ENCODE measurements around the gene MAST4. TPM values are rescaled to one million over a fixed set of nuclear protein-coding genes. Genes with fewer than 3 reads are reported as not detected.

MAST4 gene
- total and polyA plus RNA-seq, 2 donors (not counting 1 experiment from before 2014, with no cell fraction given) = 7.0 to 15.2 TPM

DNA sequence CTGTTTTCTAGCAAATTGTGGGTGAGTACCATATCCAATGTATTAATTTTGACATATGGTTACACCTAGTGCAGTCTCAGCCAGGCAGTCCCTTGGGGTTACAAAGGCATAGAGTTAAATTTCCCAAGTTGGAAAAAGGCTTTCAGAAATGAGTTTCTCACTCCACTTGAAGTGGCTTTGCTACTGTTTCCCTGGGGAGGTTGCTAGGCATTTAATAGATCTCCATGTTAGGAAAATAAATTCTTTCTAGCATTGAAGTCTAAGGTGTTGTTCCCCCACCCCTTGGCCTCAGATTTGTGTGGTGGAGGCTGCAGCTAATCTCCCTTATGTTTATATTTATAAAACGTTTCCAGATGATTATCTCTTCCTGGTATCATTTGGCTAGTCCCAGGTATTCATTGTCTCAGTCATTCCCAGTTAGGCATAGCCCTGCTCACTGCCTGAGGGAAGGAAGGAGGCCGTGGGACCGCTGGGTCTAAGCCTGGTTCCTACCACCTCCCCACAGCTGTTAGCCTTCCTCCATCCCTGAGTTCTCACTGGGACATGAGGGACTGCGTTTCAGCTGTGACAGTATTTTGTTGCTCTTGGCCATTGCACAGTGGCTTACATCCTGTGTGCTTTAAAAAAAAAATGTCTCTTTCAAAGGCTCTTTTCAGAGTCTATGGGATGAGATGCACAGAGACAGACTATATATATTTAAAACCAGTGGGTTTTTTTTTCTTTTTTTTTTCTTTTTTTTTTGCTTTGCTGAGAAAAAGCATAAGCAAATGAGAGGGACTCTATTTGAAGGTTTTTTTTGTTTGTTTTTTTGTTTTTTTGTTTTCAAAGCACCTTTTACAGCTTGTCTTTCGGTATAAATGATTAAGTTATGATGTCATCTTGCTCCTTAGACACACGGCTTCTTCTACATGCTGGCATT is 121.5 kb downstream of the MAST4 start:
- H2AFZ ChIP-seq (ENCODE audit: low read length) = no peak overlapping the region
- H4K20me1 ChIP-seq (ENCODE audit: control insufficient read depth, extremely low read depth, insufficient read depth, low read length) = no peaks in the 10 kb centered on the region
- no peaks in the 10 kb centered on the region for H3K9me3 ChIP-seq (ENCODE audit: control insufficient read depth, insufficient read depth, low read depth, low read length)
- H3K4me1 ChIP-seq (ENCODE audit: control insufficient read depth, extremely low read depth, insufficient read depth, low read length) = no peaks in the 10 kb centered on the region
- H3K9ac ChIP-seq (ENCODE audit: insufficient read depth, low read length) = no peak overlapping the region
- no peak overlapping the region for H3K4me2 ChIP-seq (ENCODE audit: extremely low read depth, insufficient read depth, low read length)
- no peaks in the 10 kb centered on the region for H3K79me2 ChIP-seq (ENCODE audit: control insufficient read depth, insufficient read depth, low read length)
- H3K4me3 ChIP-seq (replicated peaks in 1 of 4; ENCODE audit: control extremely low read depth in 1 of 4, insufficient read depth in 1 of 4, low read depth in 3 of 4, low read length in 4 of 4) = no peak overlapping the region
- no peaks in the 10 kb centered on the region for H3K27me3 ChIP-seq (ENCODE audit: control insufficient read depth, insufficient read depth, low read length)
- H3K36me3 ChIP-seq (ENCODE audit: control insufficient read depth, insufficient read depth, low read length) = no peaks in the 10 kb centered on the region
- no peak for DNase-seq (ENCODE audit: low read depth in 2 of 2)
- no peak overlapping the region for H3K27ac ChIP-seq (ENCODE audit: insufficient read depth, low read length)
- TF ChIP-seq, protein P1, sequence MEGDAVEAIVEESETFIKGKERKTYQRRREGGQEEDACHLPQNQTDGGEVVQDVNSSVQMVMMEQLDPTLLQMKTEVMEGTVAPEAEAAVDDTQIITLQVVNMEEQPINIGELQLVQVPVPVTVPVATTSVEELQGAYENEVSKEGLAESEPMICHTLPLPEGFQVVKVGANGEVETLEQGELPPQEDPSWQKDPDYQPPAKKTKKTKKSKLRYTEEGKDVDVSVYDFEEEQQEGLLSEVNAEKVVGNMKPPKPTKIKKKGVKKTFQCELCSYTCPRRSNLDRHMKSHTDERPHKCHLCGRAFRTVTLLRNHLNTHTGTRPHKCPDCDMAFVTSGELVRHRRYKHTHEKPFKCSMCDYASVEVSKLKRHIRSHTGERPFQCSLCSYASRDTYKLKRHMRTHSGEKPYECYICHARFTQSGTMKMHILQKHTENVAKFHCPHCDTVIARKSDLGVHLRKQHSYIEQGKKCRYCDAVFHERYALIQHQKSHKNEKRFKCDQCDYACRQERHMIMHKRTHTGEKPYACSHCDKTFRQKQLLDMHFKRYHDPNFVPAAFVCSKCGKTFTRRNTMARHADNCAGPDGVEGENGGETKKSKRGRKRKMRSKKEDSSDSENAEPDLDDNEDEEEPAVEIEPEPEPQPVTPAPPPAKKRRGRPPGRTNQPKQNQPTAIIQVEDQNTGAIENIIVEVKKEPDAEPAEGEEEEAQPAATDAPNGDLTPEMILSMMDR (conservative IDR thresholded peaks at IDR 0.05 in 1 of 2, IDR thresholded peaks at IDR 0.05 in 1 of 2; ENCODE audit: low read depth in 1 of 2, low read length in 2 of 2) = no peak
- TF ChIP-seq EZH2 (IDR thresholded peaks at IDR 0.05; ENCODE audit: low read length, missing control alignments) = no peak

DNA sequence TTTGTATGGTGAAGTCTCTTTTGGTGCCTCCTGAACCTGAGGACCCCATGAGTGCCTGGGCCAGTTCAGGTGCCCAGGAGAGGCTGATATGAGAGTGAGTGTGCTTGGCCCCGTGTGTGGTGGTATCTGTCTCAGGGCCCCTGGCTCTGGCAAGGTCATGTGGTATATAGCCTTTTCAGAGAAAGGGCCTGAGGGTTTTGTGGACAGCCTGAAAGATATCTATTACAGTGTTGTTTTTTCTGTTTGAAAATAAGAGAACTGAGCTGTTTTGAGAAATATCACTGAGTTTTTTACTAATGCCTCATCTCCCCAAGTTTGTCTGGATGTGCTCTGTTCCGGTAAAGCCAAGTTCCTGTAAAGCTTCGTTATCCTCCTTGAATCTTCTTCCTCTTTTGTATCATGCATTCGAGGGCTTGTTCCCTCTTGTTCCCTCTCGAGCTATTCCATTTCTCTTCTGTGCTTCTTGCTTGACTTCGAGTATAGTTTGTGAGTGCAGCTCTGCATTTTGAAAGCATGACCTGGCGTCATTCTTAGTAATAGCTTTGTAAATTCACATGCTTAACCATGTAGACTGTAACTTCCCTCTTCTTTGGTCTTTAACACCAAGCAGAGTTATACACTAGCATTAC is 122.3 kb downstream of the MAST4 start:
- Histone ChIP-seq H3K4me2 (ENCODE audit: extremely low read depth, insufficient read depth, low read length) (no peak overlapping the region), H3K9ac (ENCODE audit: insufficient read depth, low read length) (no peak overlapping the region), H3K27me3 (ENCODE audit: control insufficient read depth, insufficient read depth, low read length) (no peaks in the 10 kb centered on the region), H2AFZ (ENCODE audit: low read length) (no peak overlapping the region), H3K27ac (ENCODE audit: insufficient read depth, low read length) (no peak overlapping the region), H3K9me3 (ENCODE audit: control insufficient read depth, insufficient read depth, low read depth, low read length) (no peaks in the 10 kb centered on the region), H3K79me2 (ENCODE audit: control insufficient read depth, insufficient read depth, low read length) (no peaks in the 10 kb centered on the region), H3K36me3 (ENCODE audit: control insufficient read depth, insufficient read depth, low read length) (no peaks in the 10 kb centered on the region), H3K4me1 (ENCODE audit: control insufficient read depth, extremely low read depth, insufficient read depth, low read length) (no peaks in the 10 kb centered on the region), H4K20me1 (ENCODE audit: control insufficient read depth, extremely low read depth, insufficient read depth, low read length) (no peaks in the 10 kb centered on the region), H3K4me3 (replicated peaks in 1 of 4; ENCODE audit: control extremely low read depth in 1 of 4, insufficient read depth in 1 of 4, low read depth in 3 of 4, low read length in 4 of 4) (no peak overlapping the region)
- TF ChIP-seq, protein P1 (conservative IDR thresholded peaks at IDR 0.05 in 1 of 2, IDR thresholded peaks at IDR 0.05 in 1 of 2; ENCODE audit: low read depth in 1 of 2, low read length in 2 of 2) = no peak
- no peak for TF ChIP-seq EZH2 (IDR thresholded peaks at IDR 0.05; ENCODE audit: low read length, missing control alignments)
- no peak for DNase-seq (ENCODE audit: low read depth in 2 of 2)

DNA sequence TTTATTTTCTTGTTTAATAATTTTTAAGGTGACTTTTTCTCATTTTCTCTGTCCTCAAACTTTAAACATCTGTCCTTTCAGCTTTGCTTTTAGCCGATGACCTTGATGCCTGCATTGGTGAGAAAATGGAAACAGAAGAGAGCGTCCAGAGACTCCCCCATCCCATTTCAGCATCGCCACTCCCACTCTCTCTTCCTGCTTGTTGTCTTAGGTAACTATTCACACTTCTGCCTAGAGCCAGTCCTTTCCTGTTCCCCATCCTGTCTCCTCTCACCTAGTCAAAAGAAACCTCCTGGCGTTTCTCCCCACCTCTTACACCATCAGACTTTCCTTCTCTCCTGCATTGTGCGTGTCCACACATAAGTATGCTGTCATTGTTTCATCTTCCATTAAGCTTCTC is 124.6 kb downstream of the MAST4 start:
- H3K36me3 ChIP-seq (ENCODE audit: control insufficient read depth, insufficient read depth, low read length) = no peaks in the 10 kb centered on the region
- H3K27me3 ChIP-seq (ENCODE audit: control insufficient read depth, insufficient read depth, low read length) = no peaks in the 10 kb centered on the region
- no peak overlapping the region for H3K4me2 ChIP-seq (ENCODE audit: extremely low read depth, insufficient read depth, low read length)
- DNase-seq (ENCODE audit: low read depth in 2 of 2) = no peak
- H3K27ac ChIP-seq (ENCODE audit: insufficient read depth, low read length) = no peak overlapping the region
- no peaks in the 10 kb centered on the region for H4K20me1 ChIP-seq (ENCODE audit: control insufficient read depth, extremely low read depth, insufficient read depth, low read length)
- H3K79me2 ChIP-seq (ENCODE audit: control insufficient read depth, insufficient read depth, low read length) = no peaks in the 10 kb centered on the region
- H3K4me1 ChIP-seq (ENCODE audit: control insufficient read depth, extremely low read depth, insufficient read depth, low read length) = no peaks in the 10 kb centered on the region
- H2AFZ ChIP-seq (ENCODE audit: low read length) = no peak overlapping the region
- no peak overlapping the region for H3K4me3 ChIP-seq (replicated peaks in 1 of 4; ENCODE audit: control extremely low read depth in 1 of 4, insufficient read depth in 1 of 4, low read depth in 3 of 4, low read length in 4 of 4)
- no peaks in the 10 kb centered on the region for H3K9me3 ChIP-seq (ENCODE audit: control insufficient read depth, insufficient read depth, low read depth, low read length)
- no peak overlapping the region for H3K9ac ChIP-seq (ENCODE audit: insufficient read depth, low read length)
- TF ChIP-seq EZH2 (IDR thresholded peaks at IDR 0.05; ENCODE audit: low read length, missing control alignments) = no peak
- TF ChIP-seq, protein P1 (conservative IDR thresholded peaks at IDR 0.05 in 1 of 2, IDR thresholded peaks at IDR 0.05 in 1 of 2; ENCODE audit: low read depth in 1 of 2, low read length in 2 of 2) = no peak

Measured in fibroblast of lung (primary cell).